ENCODE results near the gene KSR1.
"Not testable (repeated sequence)": the region's sequence is repeated elsewhere in the genome, so short reads cannot be mapped to it uniquely, and the experiment has no call there.

The KSR1 gene

DNA sequence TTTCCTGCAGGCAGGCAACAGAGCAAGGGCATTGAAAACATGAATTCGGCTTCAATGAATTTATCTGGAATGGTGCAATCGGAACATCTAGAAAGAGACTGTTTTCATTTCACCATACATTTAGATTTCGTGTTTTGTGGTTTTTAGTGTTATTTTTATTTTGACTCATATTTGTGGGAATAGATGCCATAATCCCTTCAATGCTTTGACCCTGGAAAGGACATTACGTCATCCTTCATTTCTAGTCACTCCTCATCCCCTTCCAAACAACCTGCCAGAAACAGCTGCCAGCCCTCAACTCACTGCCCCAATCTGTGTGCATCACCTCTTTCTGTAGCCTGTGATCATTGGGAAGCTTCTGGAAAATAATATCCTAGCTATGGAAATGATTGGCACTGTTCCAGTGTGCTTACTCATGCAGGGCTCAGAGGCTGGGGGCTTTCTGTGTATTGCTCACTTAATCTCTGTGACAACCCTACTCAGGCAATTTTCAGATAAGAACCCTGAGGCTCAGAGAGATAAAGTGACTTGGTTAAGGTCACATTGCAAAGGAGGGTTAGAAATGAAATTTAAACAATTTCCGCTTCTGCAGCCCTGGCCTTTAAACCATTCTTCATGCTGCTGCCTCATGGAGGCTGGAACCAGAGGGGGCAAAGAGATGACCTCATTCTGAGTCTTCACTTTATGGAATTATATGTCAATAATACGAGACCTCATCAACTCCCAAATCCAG is 9.5 kb upstream of the KSR1 start:
- no peak overlapping the region for H3K27ac ChIP-seq
- no peak for DNase-seq (ENCODE audit: low spot score)
- TF ChIP-seq, protein P1, sequence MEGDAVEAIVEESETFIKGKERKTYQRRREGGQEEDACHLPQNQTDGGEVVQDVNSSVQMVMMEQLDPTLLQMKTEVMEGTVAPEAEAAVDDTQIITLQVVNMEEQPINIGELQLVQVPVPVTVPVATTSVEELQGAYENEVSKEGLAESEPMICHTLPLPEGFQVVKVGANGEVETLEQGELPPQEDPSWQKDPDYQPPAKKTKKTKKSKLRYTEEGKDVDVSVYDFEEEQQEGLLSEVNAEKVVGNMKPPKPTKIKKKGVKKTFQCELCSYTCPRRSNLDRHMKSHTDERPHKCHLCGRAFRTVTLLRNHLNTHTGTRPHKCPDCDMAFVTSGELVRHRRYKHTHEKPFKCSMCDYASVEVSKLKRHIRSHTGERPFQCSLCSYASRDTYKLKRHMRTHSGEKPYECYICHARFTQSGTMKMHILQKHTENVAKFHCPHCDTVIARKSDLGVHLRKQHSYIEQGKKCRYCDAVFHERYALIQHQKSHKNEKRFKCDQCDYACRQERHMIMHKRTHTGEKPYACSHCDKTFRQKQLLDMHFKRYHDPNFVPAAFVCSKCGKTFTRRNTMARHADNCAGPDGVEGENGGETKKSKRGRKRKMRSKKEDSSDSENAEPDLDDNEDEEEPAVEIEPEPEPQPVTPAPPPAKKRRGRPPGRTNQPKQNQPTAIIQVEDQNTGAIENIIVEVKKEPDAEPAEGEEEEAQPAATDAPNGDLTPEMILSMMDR (IDR thresholded peaks at IDR 0.05), result no peak
- no peak overlapping the region for H3K4me3 ChIP-seq

DNA sequence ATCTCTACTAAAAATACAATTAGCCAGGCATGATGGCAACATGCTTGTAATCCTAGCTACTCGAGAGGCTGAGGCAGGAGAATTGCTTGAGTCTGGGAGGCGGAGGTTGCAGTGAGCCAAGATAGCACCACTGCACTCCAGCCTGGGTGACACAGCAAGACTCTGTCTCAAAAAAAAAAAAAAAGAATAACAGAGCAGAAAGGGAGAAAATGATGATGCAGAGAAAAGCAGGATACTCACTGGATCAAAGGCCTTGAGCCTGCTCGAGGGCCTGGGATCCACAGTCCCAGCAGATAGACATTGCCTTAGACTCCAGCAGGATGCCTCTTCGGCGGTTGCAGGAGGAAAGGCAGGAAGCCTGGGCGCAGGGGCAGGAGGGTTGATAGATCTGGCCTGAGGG is 7.7 kb upstream of the KSR1 start:
- not testable (repeated sequence) for DNase-seq (ENCODE audit: low spot score); H3K4me3 ChIP-seq
- peak overlapping the region in 1 of 2 donors; percentile 8 for H3K27ac ChIP-seq

DNA sequence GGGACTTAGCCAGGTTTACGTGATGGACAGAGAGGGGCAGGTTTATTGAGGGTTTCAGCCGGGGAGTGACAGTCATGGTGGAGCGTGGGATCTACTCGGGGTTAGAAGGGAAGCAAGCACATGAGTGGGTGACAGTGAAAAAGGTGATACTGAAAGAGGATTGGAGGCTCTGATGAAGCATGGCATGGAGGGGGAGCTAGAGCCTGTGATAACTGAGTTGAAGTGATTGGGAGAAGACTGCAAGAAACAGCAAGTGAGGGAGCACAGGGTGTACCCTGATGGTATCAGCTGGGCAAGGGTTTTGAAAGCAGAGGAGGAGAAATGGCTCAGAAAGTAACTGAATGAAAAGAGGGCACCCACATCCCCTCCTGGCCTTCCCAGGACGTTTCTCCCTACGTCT is 6.7 kb upstream of the KSR1 start:
- DNase-seq (ENCODE audit: low spot score), result no peak
- TF ChIP-seq, protein P1 (IDR thresholded peaks at IDR 0.05), result no peak

DNA sequence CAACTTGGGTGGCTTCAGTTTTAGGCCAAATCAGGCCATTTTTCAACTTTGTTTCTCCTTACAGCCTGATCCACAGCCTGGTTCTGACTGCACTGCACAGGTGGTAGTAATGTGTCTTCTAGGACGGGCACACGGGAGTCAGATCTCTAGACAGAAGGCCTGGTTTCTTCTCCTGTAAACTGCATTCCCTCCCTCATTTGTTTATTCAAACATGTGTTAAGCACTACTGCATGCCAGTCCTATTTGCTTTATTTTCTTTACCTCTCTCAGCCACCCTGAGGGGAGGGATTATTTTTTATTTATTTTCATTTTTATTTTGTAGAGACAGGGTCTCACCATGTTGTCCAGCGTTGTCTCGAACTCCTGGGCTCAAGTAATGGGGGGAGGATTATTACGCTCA is 6.3 kb upstream of the KSR1 start:
- DNase-seq (ENCODE audit: low spot score), result no peak

More for the DNA sequence above, 6.7 kb upstream of the KSR1 start:
- Histone ChIP-seq H3K27ac (no peak overlapping the region), H3K4me3 (no peak overlapping the region)

DNA sequence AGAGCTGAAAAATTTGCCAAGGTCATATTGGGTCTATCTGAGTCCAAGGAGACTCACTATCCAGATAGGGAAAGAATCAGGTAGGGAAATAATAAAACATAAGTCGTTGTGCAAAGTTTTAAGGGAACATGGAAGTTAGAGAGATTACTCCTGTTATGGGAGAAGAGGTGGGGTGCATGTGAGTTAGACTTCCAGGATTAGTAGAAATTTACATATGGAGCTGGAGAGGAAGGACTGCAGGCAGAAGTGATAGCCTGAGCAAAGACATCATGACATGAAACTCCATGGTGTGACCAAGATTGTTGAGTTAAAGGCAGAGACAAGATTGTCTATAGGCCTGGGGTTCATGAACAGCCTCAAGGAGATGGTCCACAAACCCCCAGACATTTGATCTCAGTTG is 5.8 kb upstream of the KSR1 start:
- DNase-seq (ENCODE audit: low spot score), result no peak
- H3K4me3 ChIP-seq, result no peak overlapping the region
- TF ChIP-seq, protein P1 (IDR thresholded peaks at IDR 0.05), result no peak
- H3K27ac ChIP-seq, result no peak overlapping the region

More for the DNA sequence above, 6.3 kb upstream of the KSR1 start:
- no peak overlapping the region for H3K27ac ChIP-seq
- no peak overlapping the region for H3K4me3 ChIP-seq
- TF ChIP-seq, protein P1 (IDR thresholded peaks at IDR 0.05), result no peak

DNA sequence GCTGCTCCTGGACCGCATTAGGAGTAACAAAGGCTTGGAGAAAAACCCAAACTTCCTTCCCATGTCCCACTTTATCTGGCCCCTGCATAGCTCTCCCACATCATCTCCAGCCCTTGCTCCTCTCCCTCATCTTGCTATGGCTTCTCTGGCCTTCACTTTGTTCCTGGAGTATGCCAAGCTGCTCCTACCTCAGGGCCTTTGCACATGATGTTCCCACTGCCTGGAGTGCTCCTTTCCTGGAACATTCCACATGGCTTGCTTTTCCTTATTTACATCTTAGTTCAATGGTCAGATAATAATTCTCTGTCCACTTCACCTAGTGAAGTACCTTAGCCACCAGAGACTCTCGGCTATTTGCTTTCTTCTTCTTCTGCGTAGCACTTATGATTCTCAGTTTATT is 4.3 kb upstream of the KSR1 start:
- TF ChIP-seq, protein P1 (IDR thresholded peaks at IDR 0.05), result no peak

DNA sequence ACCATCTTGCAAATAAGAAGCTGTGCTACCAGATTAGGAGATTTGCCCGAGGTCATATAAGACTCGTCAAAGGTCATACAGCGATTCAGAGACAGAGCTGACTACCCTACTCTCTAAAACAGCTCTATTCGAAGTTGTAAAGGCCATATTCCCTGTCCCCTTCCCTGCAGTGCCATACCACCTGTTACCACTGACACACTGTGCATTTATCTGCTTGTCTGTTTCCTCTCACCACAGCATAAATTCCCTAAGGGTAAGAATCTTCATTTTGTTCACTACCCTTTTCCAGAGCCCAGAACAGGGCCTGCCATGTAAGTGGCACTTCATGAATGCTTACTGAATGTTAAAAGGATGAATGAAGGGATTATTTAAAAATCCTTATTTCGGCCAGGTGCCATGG is 3.4 kb upstream of the KSR1 start:
- TF ChIP-seq, protein P1 (IDR thresholded peaks at IDR 0.05), result no peak
- Histone ChIP-seq H3K4me3 (no peak overlapping the region), H3K27ac (no peak overlapping the region)

More for the DNA sequence above, 4.3 kb upstream of the KSR1 start:
- Histone ChIP-seq H3K27ac (no peak overlapping the region), H3K4me3 (no peak overlapping the region)
- no peak for DNase-seq (ENCODE audit: low spot score)

More for the DNA sequence above, 3.4 kb upstream of the KSR1 start:
- DNase-seq (ENCODE audit: low spot score), result no peak
